CD4-positive, alpha-beta T cell treated with Interleukin-15 for 1 hour (primary cell): ENCODE results near the gene COMT.

Source experiments
- DNase-seq: peaks from one replicate; pipeline ENCODE4 v3.0.0-alpha.2; 2020

The COMT gene

DNA sequence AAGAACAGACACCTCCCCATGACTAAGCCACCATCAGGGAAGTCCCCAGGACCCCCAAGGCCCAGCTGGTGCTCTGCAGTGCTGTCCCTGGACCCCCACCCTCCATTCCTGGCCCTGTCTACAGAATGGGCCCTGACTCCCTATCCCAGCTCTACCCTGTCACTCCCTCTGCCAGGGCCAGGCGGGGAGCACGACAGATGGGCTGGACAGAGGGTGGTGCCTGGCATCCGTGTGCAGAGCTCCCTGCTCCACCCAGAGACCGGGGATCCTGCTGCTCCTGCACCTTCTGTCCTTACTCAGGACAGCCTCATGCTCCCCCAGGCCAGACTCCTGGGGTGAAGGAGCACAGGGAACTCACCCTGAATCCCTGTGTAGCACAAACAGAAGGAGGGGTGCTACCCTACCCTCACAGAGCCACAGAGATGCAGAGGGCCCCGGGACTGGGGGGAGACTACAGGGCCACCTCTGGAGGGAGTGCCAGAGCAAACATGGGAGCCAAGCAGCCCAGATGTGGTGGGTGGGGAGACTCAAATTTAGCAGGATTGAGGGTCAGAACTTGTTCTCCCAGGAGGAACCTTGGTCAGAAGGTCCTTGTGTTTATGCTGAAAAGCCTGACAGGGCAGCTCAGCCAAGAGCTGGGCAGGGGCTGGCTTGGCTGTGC lies 73.1 kb downstream of the COMT start:
- DNase-seq = no peak

DNA sequence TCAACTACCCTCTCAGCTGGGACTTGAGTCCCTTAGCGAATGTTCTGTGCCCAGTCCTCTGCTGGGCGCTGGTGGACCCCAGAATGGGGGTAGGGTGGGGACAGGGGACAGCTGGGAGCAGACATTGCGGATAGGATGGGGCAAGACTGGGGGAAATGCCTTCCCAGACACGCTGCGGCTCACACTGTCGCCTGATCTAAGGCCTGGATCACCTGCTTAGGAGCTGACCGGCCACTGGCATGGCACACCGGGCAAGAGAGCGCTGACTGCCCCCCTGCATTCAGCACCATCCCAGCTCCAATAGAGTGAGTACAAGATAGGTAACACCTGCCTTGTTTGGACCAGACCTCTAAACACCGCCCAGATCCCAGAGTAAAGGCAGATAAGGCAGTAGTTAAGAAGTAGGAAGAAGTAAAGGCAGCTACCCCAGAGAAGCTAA lies 73.6 kb downstream of the COMT start:
- DNase-seq = no peak

DNA sequence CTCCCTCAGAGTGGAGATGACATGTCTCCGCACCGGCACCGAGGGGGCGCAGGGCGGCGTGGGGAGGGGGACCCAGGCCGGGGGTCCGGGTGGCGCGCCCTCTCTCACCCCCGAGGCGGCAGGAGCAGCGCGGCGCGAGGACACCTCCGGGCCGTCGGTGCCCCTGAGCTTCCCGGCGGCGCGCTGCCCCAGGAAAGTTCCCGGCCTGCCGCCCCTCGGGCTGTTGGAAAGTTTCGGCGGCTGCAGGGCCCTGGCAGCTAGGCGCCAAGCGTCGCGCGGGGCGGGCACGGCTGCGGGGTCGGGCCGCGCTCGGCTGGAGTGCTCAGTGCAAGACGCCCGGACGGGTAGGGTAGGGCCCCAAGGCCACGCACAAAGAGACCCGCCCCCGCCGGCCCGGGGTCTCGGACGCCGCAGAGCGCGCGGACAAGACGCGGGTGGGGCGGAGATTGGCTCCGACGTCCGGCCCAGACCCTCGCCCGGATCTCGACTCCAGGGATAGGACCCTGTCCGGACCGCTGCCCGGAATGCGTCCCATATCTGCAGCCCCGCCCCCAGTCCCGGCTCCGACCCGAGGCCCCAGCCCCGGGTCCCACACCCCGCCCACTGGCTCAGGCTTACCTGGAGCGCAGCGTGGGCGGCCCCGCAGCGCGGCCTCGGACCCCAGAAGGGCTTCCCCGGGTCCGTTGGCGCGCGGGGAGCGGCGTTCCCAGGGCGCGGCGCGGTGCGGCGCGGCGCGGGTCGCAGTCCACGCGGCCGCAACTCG lies 74.6 kb downstream of the COMT start:
- no peak for DNase-seq

- DNase-seq = peak; percentile 89
Observed at GRCh38 chr22:20016734-20017621, 75.4 kb downstream of the COMT start, which contains the start of gene ARVCF. Gene ARVCF, minus strand, starts transcription at chr22:20016823. Its CDS starts 26,029 bp downstream, at chr22:19990794.

GRCh38 chr22:20017622-20017958 lies 76.0 kb downstream of the COMT start:
- no peak for DNase-seq

- no peak for DNase-seq
Observed at GRCh38 chr22:20018001-20018400, 76.4 kb downstream of the COMT start.
